Esophagus muscularis mucosa (tissue), 4 donors: ENCODE results near the gene PARL. TPM values are rescaled to one million over a fixed set of nuclear protein-coding genes. Genes with fewer than 3 reads are reported as not detected.

Source experiments
- DNase-seq: peaks from one replicate; pipeline ENCODE4 v3.0.0-alpha.2; 2017; ENCODE audit errors: extremely low spot score
- H3K27ac ChIP-seq, 4 donors: fragments of 200-600 bp; sonication (generic); replicated peaks in 1 of 4; 1 replicate in 3 of 4; 2 replicates in 1 of 4; pipeline ENCODE4 v1.5.1; 2016 to 2019; ENCODE audit warnings: mild to moderate bottlenecking in 1 of 4
- H3K27me3 ChIP-seq, 4 donors: fragments of 200-600 bp; sonication (generic); one replicate each; pipeline versions ENCODE4 v1.5.1 to v1.6.0; 2016 to 2019
- H3K36me3 ChIP-seq, 4 donors: fragments of 200-600 bp; sonication (generic); one replicate each; pipeline ENCODE4 v1.5.1; 2016 to 2019
- H3K4me1 ChIP-seq, 4 donors: fragments of 200-600 bp; sonication (generic); one replicate each; pipeline ENCODE4 v1.5.1; 2016 to 2019
- H3K4me3 ChIP-seq, 4 donors: fragments of 200-600 bp; sonication (generic); 1 replicate in 2 of 4; 2 replicates in 2 of 4; pipeline ENCODE4 v1.5.1; 2016 to 2019; ENCODE audit warnings: mild to moderate bottlenecking in 4 of 4, moderate library complexity in 1 of 4
- H3K9me3 ChIP-seq, 4 donors: fragments of 200-600 bp; sonication (generic); 1 replicate in 3 of 4; 2 replicates in 1 of 4; pipeline ENCODE4 v1.5.1; 2016 to 2019
- CTCF ChIP-seq, 3 experiments: fragments of 200-600 bp in 2 of 3; fragments of 450-650 bp in 1 of 3; sonication (generic) in 2 of 3; IDR thresholded peaks; one replicate each; pipeline ENCODE4 v1.5.1; 2017 to 2019; ENCODE audit warnings: antibody characterized with exemption in 3 of 3, mild to moderate bottlenecking in 2 of 3, moderate library complexity in 1 of 3
- EP300 ChIP-seq: sonication (generic); formaldehyde crosslinking; IDR thresholded peaks from one replicate; pipeline ENCODE4 v1.6.1; 2017; ENCODE audit warnings: antibody characterized with exemption
- POLR2A ChIP-seq: fragments of 450-650 bp; IDR thresholded peaks from one replicate; pipeline ENCODE4 v1.6.1; 2017; ENCODE audit warnings: antibody characterized with exemption, moderate library complexity, mild to moderate bottlenecking, low read depth
- POLR2AphosphoS5 ChIP-seq, 2 donors: sonication (generic); formaldehyde crosslinking; IDR thresholded peaks; one replicate each; pipeline ENCODE4 v1.6.1; 2017; ENCODE audit warnings: antibody characterized with exemption in 2 of 2
- WGBS: methylation state at CpG from one replicate; pipeline ENCODE4 v1.1.5; 2018; 5-methylcytosine and 5-hydroxymethylcytosine counted together
- intact Hi-C: fragments of 100-400 bp; cut with DNase I; formaldehyde crosslinking; loops from one replicate; pipeline ENCODE4 v1.15.1; 2023
- total RNA-seq, 4 donors: library from RNA; depleted of rRNA; stranded (reverse); fragments of >200 nt; gene quantifications; one replicate each; pipeline versions ENCODE4 v1.1.0 to v1.2.1, GENCODE V29; 2016

The PARL gene
- total RNA-seq, 4 donors from 2014 or later: 40.2 to 57.1 (median 51.2) TPM

- Histone ChIP-seq H3K9me3 (no peaks in the 10 kb centered on the region), H3K4me3 (no peak overlapping the region), H3K4me1 (peaks cover 5 to 10% (median 9%) of the 10 kb centered on the region in 4 donors), H3K27ac (no peak overlapping the region), H3K27me3 (no peaks in the 10 kb centered on the region), H3K36me3 (peaks cover 36 to 78% (median 54%) of the 10 kb centered on the region in 4 donors)
- no peak for TF ChIP-seq CTCF (IDR thresholded peaks at IDR 0.05)
- no peak for TF ChIP-seq POLR2A
- no peak for TF ChIP-seq EP300
- TF ChIP-seq POLR2AphosphoS5 (IDR thresholded peaks at IDR 0.05): no peak
- 92% methylated on average over 9 of the region's 9 CpGs for WGBS
- DNase-seq: no peak
- intact Hi-C loops: no loop called here
Measured at GRCh38 chr3:183830187-183830586, 54.5 kb downstream of the PARL start.

DNA sequence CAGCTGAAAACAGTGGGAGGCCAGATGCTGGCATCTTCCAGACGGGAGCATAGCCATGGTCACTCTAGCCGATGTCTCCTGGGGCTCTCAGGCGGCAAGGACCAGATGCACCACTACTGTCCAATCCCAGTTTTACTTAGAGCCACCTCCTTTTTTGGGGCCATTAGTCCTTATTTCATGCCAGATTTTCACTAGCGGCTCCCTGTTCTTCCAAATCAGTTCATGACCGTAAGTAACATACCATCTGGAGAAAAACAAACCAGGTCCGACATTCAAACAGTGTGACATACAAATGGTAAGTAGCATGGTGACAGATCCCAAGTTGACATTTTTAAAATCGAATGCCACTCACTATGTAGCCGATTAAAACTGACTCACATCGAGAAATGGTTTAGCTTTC lies 55.2 kb downstream of the PARL start:
- 92% methylated on average over 9 of the region's 9 CpGs for WGBS
- no peak for DNase-seq
- intact Hi-C loops: no loop called here
- peaks cover 12 to 17% (median 16%) of the 10 kb centered on the region in 4 donors for H3K4me1 ChIP-seq
- peaks cover 36 to 72% (median 52%) of the 10 kb centered on the region in 4 donors for H3K36me3 ChIP-seq
- H3K9me3 ChIP-seq: no peaks in the 10 kb centered on the region
- no peaks in the 10 kb centered on the region for H3K27me3 ChIP-seq
- no peak overlapping the region for H3K27ac ChIP-seq
- H3K4me3 ChIP-seq: no peak overlapping the region
- TF ChIP-seq POLR2A: no peak
- no peak for TF ChIP-seq CTCF (IDR thresholded peaks at IDR 0.05)
- no peak for TF ChIP-seq POLR2AphosphoS5 (IDR thresholded peaks at IDR 0.05)
- TF ChIP-seq EP300: no peak

- intact Hi-C loops: no loop called here
- 94% methylated on average over 6 of the region's 7 CpGs for WGBS
- no peak for TF ChIP-seq CTCF (IDR thresholded peaks at IDR 0.05)
- TF ChIP-seq POLR2A: no peak
- no peak for TF ChIP-seq EP300
- TF ChIP-seq POLR2AphosphoS5 (IDR thresholded peaks at IDR 0.05): no peak
- peaks cover 14 to 23% (median 20%) of the 10 kb centered on the region in 4 donors for H3K4me1 ChIP-seq
- H3K27me3 ChIP-seq: no peaks in the 10 kb centered on the region
- H3K27ac ChIP-seq: no peak overlapping the region
- no peak for DNase-seq
- H3K9me3 ChIP-seq: no peaks in the 10 kb centered on the region
- H3K36me3 ChIP-seq: peaks cover 28 to 62% (median 43%) of the 10 kb centered on the region in 4 donors
- H3K4me3 ChIP-seq: no peak overlapping the region
Measured at GRCh38 chr3:183828538-183828870, 56.2 kb downstream of the PARL start.

GRCh38 chr3:183827809-183828537 lies 56.7 kb downstream of the PARL start:
- H3K4me1 ChIP-seq: peaks cover 14 to 23% (median 20%) of the 10 kb centered on the region in 4 donors
- no peaks in the 10 kb centered on the region for H3K27me3 ChIP-seq
- H3K4me3 ChIP-seq: no peak overlapping the region
- intact Hi-C loops: no loop called here
- H3K9me3 ChIP-seq: no peaks in the 10 kb centered on the region
- DNase-seq: no peak
- H3K36me3 ChIP-seq: peaks cover 23 to 57% (median 38%) of the 10 kb centered on the region in 4 donors
- TF ChIP-seq POLR2A: no peak
- no peak for TF ChIP-seq CTCF (IDR thresholded peaks at IDR 0.05)
- no peak for TF ChIP-seq EP300
- TF ChIP-seq POLR2AphosphoS5 (IDR thresholded peaks at IDR 0.05): no peak
- no peak overlapping the region for H3K27ac ChIP-seq
- WGBS: 82% methylated on average over 14 of the region's 14 CpGs
